OCI-LY1 (cell line): ENCODE data around the gene LARP4B.
A peak's percentile ranks its signal among the peaks of the same experiment; 100 is the strongest.

Source experiments
- H2AFZ ChIP-seq: fragments of 200-600 bp; sonication (generic), shearing (Covaris generic); 2 replicates; pipeline ENCODE4 v1.6.0; 2014; ENCODE audit warnings: antibody characterized with exemption, mild to moderate bottlenecking, low read length
- H3F3A ChIP-seq: fragments of 200-600 bp; sonication (generic), shearing (Covaris generic); 2 replicates; pipeline ENCODE4 v1.6.0; 2014; ENCODE audit warnings: mild to moderate bottlenecking, antibody characterized with exemption, low read length, moderate library complexity; ENCODE audit not compliant: insufficient read depth
- H3K27ac ChIP-seq: fragments of 200-600 bp; sonication (generic); 2 replicates; pipeline ENCODE4 v1.5.1; 2014; ENCODE audit warnings: low read length, mixed run types, mild to moderate bottlenecking, low read depth; ENCODE audit not compliant: poor library complexity, severe bottlenecking
- H3K27me3 ChIP-seq: fragments of 200-600 bp; sonication (generic); 2 replicates; pipeline ENCODE4 v1.6.0; 2014; ENCODE audit warnings: antibody characterized with exemption, mild to moderate bottlenecking, low read length, moderate library complexity; ENCODE audit not compliant: insufficient read depth
- H3K36me3 ChIP-seq: fragments of 200-600 bp; sonication (generic); 2 replicates; pipeline ENCODE4 v1.6.1; 2014; ENCODE audit warnings: mild to moderate bottlenecking, antibody characterized with exemption, low read length, moderate library complexity, mixed read lengths; ENCODE audit not compliant: insufficient read depth
- H3K4me1 ChIP-seq: fragments of 200-600 bp; sonication (generic); 2 replicates; pipeline ENCODE4 v1.5.1; 2014; ENCODE audit warnings: mild to moderate bottlenecking, low read length, moderate library complexity; ENCODE audit not compliant: insufficient read depth, severe bottlenecking
- H3K4me2 ChIP-seq: fragments of 200-600 bp; sonication (generic), shearing (Covaris generic); 2 replicates; pipeline ENCODE4 v1.6.1; 2014; ENCODE audit warnings: low read length
- H3K4me3 ChIP-seq: fragments of 200-600 bp; sonication (generic); 2 replicates; pipeline ENCODE4 v1.5.1; 2014; ENCODE audit warnings: low read length, low read depth, mild to moderate bottlenecking, mixed read lengths; ENCODE audit not compliant: poor library complexity, severe bottlenecking
- H3K79me2 ChIP-seq: fragments of 200-600 bp; shearing (Covaris generic); 2 replicates; pipeline ENCODE4 v1.6.1; 2016; ENCODE audit warnings: mixed run types, low read length, mixed read lengths; ENCODE audit not compliant: insufficient read depth
- H3K9ac ChIP-seq: fragments of 200-600 bp; sonication (generic), shearing (Covaris generic); 2 replicates; pipeline ENCODE4 v1.6.1; 2014; ENCODE audit warnings: mild to moderate bottlenecking, low read length, mixed read lengths
- H3K9me2 ChIP-seq: fragments of 200-600 bp; sonication (generic), shearing (Covaris generic); 2 replicates; pipeline ENCODE4 v1.6.1; 2014; ENCODE audit warnings: low read depth, mild to moderate bottlenecking, low read length, mixed read lengths
- H3K9me3 ChIP-seq: fragments of 200-600 bp; shearing (Covaris generic); 2 replicates; pipeline ENCODE4 v1.6.1; 2014; ENCODE audit warnings: low read length, mixed read lengths
- H4K20me1 ChIP-seq: fragments of 200-600 bp; sonication (generic), shearing (Covaris generic); 2 replicates; pipeline ENCODE4 v1.6.0; 2016; ENCODE audit warnings: mild to moderate bottlenecking, low read length; ENCODE audit not compliant: insufficient read depth
- EZH2 ChIP-seq: fragments of 200-600 bp; sonication (generic), shearing (Covaris generic); IDR thresholded peaks from 2 replicates; pipeline ENCODE4 v1.8.0; 2017; ENCODE audit warnings: borderline replicate concordance, mixed run types, mild to moderate bottlenecking, antibody characterized with exemption, low read length, moderate library complexity, mixed read lengths
- TF ChIP-seq, protein P1 (sequence below): fragments of 200-600 bp; sonication (generic), shearing (Covaris generic); IDR thresholded peaks from 2 replicates; pipeline ENCODE4 v1.5.1; 2017; ENCODE audit warnings: mild to moderate bottlenecking, antibody characterized with exemption, low read length, moderate library complexity, mixed read lengths

LARP4B gene

DNA sequence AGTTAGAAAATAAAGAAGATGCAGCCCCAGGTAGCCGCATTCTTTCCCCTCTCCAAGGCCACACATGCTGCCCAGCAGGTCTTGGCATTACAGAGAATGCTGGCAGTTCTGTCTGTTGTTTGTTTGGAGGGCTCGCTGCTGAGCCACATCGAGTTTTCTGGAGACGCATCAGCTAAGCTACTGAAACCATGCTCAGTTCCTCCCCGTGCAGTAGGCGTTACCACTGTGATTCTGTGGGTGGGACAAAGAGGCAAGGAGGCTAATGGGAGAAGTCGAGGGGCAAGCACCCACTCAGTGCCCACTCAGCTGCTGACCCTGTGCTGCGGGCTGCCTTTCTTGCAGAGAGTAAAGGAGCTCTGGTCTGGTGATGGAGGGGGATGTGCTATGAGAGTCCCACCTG lies 41.3 kb upstream of the LARP4B start:
- H3K9ac ChIP-seq, result no peak overlapping the region
- no peak overlapping the region for H3K4me3 ChIP-seq
- TF ChIP-seq, protein P1, sequence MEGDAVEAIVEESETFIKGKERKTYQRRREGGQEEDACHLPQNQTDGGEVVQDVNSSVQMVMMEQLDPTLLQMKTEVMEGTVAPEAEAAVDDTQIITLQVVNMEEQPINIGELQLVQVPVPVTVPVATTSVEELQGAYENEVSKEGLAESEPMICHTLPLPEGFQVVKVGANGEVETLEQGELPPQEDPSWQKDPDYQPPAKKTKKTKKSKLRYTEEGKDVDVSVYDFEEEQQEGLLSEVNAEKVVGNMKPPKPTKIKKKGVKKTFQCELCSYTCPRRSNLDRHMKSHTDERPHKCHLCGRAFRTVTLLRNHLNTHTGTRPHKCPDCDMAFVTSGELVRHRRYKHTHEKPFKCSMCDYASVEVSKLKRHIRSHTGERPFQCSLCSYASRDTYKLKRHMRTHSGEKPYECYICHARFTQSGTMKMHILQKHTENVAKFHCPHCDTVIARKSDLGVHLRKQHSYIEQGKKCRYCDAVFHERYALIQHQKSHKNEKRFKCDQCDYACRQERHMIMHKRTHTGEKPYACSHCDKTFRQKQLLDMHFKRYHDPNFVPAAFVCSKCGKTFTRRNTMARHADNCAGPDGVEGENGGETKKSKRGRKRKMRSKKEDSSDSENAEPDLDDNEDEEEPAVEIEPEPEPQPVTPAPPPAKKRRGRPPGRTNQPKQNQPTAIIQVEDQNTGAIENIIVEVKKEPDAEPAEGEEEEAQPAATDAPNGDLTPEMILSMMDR, result no peak
- TF ChIP-seq EZH2, result no peak
- H4K20me1 ChIP-seq, result no peaks in the 10 kb centered on the region
- no peaks in the 10 kb centered on the region for H3K79me2 ChIP-seq
- no peaks in the 10 kb centered on the region; the same call in 1 of the 2 replicates for H3K36me3 ChIP-seq
- H3K9me2 ChIP-seq, result no peaks in the 10 kb centered on the region
- H3K9me3 ChIP-seq, result no peaks in the 10 kb centered on the region
- H3F3A ChIP-seq, result no peaks in the 10 kb centered on the region
- no peaks in the 10 kb centered on the region; the same call in 1 of the 2 replicates for H3K27me3 ChIP-seq
- peak overlapping the region; percentile 33; the same call in 1 of the 2 replicates for H3K4me2 ChIP-seq
- no peak overlapping the region for H2AFZ ChIP-seq
- no peak overlapping the region for H3K27ac ChIP-seq
- peaks cover 14% of the 10 kb centered on the region for H3K4me1 ChIP-seq

DNA sequence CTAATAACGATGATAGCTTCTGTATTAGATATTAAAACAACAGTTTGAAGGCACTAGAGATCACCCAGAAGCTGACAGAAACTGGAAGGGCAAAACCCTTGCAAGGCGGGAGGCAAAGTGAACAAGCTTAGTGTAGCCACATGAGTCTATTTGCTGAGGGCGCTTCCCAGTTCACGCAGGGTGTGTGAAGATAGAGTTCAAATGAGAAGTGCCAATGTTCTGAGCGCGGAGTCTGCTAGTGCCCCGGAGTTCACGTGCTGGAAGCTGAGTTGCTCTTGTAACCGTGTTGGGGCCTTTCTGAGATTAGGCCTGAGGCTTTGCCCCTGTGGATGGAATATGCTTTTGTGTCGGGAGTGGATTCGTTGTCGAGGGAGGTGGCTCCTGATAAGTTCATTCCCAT lies 40.1 kb upstream of the LARP4B start:
- Histone ChIP-seq H3K27me3 (no peaks in the 10 kb centered on the region; the same call in 1 of the 2 replicates), H3K9me3 (no peaks in the 10 kb centered on the region), H3K4me3 (no peak overlapping the region), H3K79me2 (no peaks in the 10 kb centered on the region), H3K4me1 (peaks cover 14% of the 10 kb centered on the region), H3K27ac (no peak overlapping the region), H3K9ac (no peak overlapping the region), H3K9me2 (no peaks in the 10 kb centered on the region), H3F3A (no peaks in the 10 kb centered on the region), H3K36me3 (no peaks in the 10 kb centered on the region; the same call in 1 of the 2 replicates), H3K4me2 (no peak overlapping the region), H4K20me1 (no peaks in the 10 kb centered on the region), H2AFZ (no peak overlapping the region)
- TF ChIP-seq EZH2, result no peak
- TF ChIP-seq, protein P1, result no peak

DNA sequence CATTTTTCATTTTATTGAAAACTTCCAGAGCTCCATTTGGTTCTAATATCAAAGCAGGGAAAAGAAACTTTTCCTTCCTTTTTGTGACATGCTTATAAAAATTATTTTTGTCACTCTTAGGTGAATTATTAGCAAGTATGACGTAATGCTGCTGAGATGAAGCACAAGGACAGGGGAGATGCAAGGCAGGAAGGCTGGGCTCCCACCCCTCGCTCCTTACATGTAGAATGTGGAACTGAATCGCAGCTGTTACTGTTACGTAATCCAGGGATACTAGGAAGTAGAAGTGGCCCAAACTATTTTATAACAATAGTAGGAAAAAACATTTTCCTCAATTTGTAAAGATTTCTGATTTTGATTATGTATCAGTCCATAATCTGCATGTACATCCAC lies 39.6 kb upstream of the LARP4B start:
- H3K27ac ChIP-seq, result no peak overlapping the region
- H4K20me1 ChIP-seq, result no peaks in the 10 kb centered on the region
- no peaks in the 10 kb centered on the region for H3F3A ChIP-seq
- no peaks in the 10 kb centered on the region; the same call in 1 of the 2 replicates for H3K27me3 ChIP-seq
- H2AFZ ChIP-seq, result no peak overlapping the region
- H3K9me2 ChIP-seq, result no peaks in the 10 kb centered on the region
- H3K9me3 ChIP-seq, result no peaks in the 10 kb centered on the region
- no peak overlapping the region for H3K4me2 ChIP-seq
- H3K79me2 ChIP-seq, result no peaks in the 10 kb centered on the region
- peaks cover 14% of the 10 kb centered on the region for H3K4me1 ChIP-seq
- H3K9ac ChIP-seq, result no peak overlapping the region
- no peak overlapping the region for H3K4me3 ChIP-seq
- TF ChIP-seq, protein P1, result no peak
- no peak for TF ChIP-seq EZH2
- H3K36me3 ChIP-seq, result no peaks in the 10 kb centered on the region; the same call in 1 of the 2 replicates
